SK-N-SH (cell line): Measurements from ENCODE around the gene CLIC2.

Experiments used
- CTCF ChIP-seq: fragments of 200-600 bp; sonication (generic); IDR thresholded peaks from 2 replicates; pipeline ENCODE4 v1.6.1; 2017; ENCODE audit warnings: antibody characterized with exemption, mild to moderate bottlenecking, moderate library complexity
- ELF1 ChIP-seq: IDR thresholded peaks from 2 replicates; pipeline ENCODE4 v1.4.0; 2012
- MXI1 ChIP-seq: IDR thresholded peaks from 2 replicates; pipeline ENCODE4 v1.6.1; 2012; ENCODE audit warnings: mild to moderate bottlenecking, low read depth, low read length, improper control_type of control experiment
- POLR2AphosphoS5 ChIP-seq: IDR thresholded peaks from 2 replicates; pipeline ENCODE4 v1.6.1; 2012; ENCODE audit warnings: low read depth, low read length
- ZBTB33 ChIP-seq: IDR thresholded peaks from 2 replicates; pipeline ENCODE4 v1.4.0; 2012; ENCODE audit warnings: low read depth, borderline replicate concordance

- no peak for TF ChIP-seq CTCF
- no peak for TF ChIP-seq POLR2AphosphoS5
- no peak for TF ChIP-seq MXI1
- no peak for TF ChIP-seq ELF1
- TF ChIP-seq ZBTB33, result no peak
Measured at GRCh38 chrX:155270969-155271368, 63.4 kb downstream of the CLIC2 start.
